Measurements from ENCODE around the gene ARHGEF4.

- TF ChIP-seq CTCF (IDR thresholded peaks at IDR 0.05; ENCODE audit: insufficient read depth, low read depth, low read length) (no peak), EZH2 (IDR thresholded peaks at IDR 0.05; ENCODE audit: insufficient read depth, low read length) (no peak)
Measured at GRCh38 chr2:131077966-131078365, 241.3 kb downstream of the ARHGEF4 start.

All from astrocyte (in vitro differentiated cells and primary cell).